Activated T-cell treated with anti-CD3 and anti-CD28 coated beads for 4 hours (primary cell): Measurements from ENCODE around the gene NNAT.
"Not testable (repeated sequence)": the region's sequence is repeated elsewhere in the genome, so short reads cannot be mapped to it uniquely, and the experiment has no call there.

ENCODE experiments used
- DNase-seq: peaks from one replicate; pipeline ENCODE4 v3.0.0-alpha.2; 2020

NNAT gene

DNA sequence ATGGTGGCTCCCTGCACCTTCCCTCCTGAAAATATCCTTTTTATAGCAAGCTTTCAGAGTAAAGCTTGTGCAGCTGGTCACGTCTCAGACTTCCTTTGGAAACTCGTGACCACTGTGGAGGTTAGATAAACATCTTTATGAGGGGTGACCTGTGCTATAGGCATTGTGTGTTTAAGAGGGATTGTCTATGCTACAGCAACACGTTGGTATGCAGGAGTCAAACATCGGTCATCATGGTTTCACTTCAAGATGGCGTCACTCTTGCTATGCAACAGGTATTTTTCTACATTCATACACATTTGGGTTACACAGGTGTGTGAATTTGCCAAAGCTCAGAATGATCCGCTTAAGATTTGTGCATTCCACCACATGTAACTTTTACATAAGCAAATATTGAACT lies 21.2 kb downstream of the NNAT start:
- no peak for DNase-seq

DNA sequence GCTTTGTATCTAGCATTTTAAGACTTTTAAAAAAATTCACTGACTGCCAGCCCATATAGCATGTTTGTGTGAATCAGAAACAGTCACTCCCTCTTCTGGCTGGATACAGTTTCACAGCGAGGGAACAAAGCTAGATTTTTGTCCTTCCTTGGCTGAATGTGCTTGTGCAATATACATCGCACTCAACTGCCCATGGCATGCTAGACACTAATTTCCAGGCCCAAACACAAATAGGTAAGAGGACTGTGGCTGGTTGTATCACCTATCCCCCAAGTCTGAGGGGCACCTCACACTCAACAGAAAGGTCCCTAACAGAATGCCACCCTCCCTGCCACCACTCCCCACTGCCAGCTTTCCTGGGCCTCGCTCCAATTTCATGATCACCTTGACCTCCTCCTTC lies 22.8 kb downstream of the NNAT start:
- no peak for DNase-seq

DNA sequence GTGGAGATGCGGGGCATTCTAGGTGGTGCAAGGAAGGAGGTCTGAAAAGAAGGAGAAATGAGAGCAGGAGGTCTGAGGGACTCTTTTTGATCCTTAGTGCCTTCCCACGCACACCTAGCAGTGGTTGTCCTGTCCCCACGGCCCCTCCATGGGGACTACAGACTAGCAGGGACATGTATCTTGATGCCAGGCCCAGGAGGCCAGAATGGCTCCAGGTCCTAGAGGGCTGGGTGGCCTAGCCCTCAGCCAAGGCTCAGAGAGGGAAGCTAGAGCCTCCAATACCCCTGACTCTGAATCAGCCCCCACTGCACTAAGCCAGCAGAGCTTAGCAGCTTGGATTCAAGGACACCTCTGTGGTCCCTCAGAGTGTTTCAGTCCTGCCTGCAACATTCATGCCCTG lies 23.3 kb downstream of the NNAT start:
- no peak for DNase-seq

DNA sequence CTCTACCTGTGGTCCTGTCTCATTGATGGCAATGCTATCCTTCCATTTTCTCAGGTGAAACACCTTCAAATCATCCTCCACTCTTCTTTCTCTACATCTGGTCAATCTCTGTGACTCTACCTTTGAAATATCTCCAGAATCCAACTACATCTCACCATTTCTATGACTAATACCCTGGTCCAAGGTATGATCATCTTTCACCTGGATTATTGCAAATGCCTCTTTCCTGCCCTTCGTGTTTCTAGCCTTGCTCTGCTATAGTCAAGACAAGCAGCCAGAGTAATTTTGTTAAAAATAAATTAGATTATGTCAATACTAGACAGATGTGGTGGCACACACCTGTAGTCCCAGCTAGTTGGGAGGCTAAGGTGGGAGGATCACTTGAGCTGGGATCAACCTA lies 24.5 kb downstream of the NNAT start:
- no peak for DNase-seq

DNA sequence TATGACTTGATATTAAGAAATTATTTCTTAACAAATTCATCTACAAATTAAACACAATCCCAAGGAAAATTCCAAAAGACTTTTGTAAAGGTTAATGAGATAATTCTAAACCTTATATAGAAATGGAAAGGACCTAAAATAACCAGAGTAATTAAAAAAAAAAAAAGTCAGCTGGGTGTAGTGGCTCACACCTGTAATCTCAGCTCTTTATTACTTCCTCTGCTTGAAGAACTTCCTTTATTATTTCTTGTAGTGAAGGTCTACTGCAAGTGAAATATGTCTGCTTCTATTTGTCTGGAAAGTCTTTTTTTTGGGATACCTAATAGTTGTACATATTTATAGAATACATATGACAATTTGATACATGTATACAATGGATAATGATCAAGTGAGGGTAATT lies 26.9 kb downstream of the NNAT start:
- DNase-seq: no peak

DNA sequence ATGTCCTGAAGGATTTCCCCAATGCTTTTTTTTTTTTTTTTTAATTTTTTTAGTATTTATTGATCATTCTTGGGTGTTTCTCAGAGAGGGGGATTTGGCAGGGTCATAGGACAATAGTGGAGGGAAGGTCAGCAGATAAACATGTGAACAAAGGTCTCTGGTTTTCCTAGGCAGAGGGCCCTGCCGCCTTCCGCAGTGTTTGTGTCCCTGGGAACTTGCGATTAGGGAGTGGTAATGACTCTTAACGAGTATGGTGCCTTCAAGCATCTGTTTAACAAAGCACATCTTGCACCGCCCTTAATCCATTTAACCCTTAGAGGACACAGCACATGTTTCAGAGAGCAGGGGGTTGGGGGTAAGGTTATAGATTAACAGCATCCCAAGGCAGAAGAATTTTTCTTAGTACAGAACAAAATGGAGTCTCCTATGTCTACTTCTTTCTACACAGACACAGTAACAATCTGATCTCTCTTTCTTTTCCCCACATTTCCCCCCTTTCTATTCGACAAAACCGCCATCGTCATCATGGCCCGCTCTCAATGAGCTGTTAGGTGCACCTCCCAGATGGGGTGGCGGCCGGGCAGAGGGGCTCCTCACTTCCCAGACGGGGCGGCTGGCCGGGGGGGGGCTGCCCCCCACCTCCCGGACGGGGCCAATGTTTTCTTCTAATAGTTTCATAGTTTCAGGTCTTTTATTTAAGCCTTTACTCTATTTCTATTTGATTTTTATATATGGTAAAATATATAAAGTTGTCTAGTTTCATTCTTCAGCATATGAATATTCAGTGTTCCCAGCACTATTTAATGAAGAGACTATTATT lies 29.3 kb downstream of the NNAT start:
- not testable (repeated sequence) for DNase-seq

DNA sequence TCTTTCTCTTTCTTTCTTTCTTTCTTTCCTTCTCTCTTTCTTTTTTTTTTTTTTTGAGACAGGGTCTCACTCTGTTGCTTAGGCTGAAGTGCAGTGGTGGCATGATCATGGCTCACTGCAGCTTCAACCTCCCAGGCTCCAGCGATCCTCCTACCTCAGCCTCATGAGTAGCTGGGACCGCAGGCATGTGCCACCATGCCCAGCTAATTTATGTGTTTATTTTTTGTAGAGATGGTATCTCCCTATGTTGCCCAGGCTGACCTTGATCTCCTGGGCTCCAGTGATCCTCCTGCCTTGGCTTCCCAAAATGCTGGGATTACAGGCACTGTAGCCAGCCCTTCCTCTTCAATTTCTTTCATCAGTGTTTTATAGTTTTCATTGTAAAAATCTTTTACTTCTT lies 30.6 kb downstream of the NNAT start:
- not testable (repeated sequence) for DNase-seq

DNA sequence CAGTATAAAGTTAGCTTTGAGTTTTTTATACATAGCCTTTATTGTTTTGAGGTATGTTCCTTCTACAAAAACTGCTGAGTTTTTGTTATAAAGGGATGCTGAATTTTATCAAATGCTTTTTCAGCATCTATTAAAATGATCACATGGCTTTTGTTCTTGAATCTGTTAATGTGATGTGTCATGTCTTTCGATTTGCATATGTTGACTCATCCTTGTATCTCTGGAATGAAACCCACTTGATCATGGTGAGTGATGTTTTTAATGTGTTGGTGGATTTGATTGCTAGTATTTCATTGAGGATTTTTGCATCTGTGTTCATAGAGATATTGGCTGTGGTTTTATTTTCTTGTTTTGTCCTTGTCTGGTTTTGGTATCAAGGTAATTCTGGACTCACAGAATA lies 31.4 kb downstream of the NNAT start:
- DNase-seq: no peak

DNA sequence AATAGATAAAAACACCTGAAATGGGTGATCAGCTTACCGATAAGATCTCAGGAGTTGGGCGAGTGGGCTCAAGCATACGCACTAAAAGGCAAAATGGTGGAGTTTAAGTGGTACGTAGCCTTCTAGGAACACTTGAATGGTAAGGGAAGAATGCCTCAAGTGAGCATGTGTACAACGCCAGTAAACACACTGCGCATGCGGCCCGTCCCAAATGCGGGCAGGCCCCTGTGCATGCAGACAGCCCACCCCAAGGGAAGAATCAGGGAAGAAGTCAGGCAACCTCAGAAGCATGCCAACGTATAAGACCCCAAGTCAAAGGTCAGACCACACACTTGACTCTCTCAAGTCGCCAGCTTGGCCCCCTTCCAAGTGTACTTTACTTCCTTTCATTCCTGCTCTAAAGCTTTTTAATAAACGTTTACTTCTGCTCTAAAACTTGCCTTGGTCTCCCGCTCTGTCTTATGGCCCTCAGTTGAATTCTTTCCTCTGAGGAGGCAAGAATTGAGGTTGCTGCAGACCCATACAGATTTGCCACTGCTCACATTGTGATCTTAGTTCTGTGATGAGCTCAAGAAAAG lies 33.8 kb downstream of the NNAT start:
- not testable (repeated sequence) for DNase-seq

DNA sequence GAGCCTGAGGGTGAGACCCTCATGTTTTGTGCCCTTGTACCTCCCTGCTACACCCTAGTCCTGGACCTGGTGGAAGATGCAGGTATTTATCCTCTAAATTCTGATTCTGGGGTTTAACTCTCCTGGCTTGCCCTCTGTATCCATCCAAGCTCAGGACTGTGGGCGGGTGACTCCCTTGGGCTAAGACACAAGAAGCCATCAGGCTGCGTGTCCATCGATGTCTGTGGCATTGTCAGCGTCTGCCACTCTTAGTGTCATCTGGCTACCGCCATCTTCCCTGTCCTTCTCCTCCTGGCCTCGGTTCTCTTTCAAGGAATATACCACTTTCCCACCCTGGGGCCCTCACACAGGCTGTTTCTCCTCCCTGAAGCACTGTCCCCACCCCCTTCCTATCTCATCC lies 35.5 kb downstream of the NNAT start:
- DNase-seq: no peak

DNA sequence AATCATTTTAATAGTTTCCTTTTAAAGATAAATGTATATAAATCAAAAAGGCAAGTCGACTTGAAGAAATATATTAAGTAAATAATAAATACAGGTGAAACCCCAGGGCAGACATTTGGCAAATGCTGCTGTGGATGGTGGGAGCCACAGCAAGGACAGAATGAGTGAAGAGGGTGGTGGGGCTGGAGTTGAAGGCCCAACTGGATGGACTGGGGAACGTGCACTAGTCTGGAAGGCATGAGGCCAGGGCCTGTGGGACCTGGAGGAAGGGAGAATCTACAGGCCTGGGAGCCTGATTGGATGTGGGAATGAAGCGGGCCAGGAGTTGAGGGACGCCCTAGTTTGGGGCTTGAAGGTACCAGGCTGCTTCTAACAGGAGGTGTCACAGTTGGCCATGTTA lies 37.3 kb downstream of the NNAT start:
- DNase-seq: no peak

DNA sequence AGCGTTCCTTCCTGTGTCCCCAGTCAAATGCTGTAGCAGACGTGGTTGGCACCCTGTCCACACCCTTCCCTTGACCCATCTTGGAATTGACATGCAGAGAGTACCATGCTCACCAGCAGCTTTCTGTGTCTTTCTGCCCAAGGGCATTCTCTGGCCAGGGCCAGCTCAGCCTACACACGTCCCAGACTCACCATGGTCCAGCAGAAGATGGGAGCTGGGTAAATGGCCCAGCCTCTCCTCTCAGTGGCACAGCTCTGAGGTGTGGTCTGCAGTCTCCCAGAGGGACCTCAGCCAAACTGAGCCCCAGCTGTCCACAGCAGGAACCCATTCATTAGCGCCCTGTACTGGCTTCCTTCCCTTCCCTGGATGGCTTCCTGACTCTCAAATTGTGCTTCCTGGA lies 37.7 kb downstream of the NNAT start:
- DNase-seq: no peak

DNA sequence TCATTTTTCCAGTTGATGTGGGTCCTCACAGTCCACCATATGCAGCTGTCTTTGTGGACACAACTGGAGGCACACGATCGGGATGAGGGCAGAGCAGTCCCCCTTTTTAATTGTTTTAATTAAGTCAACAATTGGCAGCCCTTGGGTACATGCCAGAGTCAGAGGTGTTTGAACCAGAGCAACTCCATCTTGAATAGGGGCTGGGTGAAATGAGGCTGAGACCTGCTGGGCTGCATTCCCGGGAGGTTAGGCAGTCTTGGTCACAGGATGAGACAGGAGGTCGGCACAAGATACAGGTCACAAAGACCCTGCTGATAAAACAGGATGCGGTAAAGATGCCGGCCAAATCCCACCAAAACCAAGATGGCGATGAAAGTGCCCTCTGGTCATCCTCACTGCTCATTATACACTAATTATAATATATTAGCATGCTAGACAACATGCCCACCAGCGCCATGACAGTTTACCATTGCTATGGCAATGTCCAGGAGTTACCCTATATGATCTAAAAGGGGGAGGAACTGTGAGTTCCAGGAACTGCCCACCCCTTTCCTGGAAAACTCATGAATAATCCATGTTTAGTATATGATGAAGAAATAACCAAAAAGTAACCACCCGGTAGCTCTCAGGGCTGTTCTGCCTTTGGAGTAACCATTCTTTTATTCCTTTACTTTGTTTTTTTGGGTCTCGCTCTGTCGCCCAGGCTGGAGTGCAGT lies 38.4 kb downstream of the NNAT start:
- DNase-seq: no peak

DNA sequence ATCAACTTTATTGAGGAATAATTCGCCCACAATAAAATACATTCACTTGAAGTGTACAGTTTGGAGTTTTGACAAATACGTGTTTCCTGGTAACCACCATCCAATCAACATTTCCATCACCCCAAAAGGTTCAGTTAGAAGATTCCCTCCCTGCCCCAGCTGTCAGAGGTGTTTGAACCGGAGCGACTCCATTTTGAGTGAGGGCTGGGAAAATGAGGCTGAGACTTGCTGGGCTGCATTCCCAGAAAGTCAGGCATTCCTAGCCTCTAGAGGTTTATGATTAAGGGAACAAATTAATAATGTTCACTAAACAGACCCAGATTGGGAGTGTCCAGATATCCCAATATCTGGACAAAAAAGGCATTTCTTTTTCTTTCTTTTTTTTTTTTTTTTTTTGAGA lies 39.6 kb downstream of the NNAT start:
- no peak for DNase-seq

DNA sequence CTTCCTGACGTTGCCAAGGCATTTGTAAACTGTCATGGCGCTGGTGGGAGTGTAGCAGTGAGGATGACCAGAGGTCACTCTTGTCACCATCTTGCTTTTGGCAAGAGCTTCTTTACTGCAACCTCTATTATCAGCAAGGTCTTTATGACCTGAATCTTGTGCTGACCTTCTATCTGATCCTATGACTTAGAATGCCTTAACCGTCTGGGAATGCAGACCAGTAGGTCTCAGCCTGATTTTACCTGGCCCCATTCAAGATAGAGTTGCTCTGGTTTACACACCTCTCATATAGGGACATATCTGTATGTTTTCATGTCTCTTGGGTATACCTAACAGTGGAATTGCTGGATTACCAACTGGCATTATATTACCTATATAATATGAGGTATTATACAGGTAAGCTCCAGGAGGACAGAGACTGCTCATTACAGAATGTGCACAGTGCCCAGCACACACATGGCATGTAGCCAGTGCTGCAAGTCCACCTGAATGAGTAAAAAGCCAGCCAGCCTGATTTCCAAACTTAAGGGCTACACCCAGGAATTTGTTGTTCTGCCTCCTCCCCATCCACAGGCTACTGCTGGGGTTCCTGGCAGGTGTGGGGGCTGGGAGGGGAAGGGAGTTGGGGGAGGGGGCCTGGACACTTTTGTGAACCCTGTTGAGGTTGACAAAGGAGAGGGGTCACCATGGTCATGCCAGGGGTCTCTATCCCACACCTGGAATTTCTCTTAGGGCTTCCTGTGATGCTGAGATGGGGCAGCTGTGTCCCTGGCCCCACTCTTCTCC lies 41.8 kb downstream of the NNAT start:
- no peak for DNase-seq

DNA sequence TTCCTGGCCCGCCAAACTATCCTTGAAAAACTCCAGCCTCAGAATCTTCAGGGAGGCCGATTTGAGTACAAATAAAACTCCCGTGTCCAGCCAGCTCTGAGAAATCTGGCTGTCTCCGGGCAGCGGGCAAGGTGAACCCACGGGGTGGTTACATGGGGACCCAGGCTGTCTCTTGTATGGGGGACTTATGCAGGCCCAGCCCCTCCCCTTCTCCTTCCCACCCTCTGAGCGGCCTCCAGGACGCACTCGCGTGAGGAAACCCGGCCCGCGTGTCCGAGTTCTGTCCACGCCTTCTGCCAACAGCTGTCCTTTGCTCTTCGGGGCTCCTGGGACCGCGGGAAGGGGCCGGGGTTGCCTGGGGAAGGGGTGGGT lies 43.0 kb downstream of the NNAT start:
- DNase-seq: no peak

DNA sequence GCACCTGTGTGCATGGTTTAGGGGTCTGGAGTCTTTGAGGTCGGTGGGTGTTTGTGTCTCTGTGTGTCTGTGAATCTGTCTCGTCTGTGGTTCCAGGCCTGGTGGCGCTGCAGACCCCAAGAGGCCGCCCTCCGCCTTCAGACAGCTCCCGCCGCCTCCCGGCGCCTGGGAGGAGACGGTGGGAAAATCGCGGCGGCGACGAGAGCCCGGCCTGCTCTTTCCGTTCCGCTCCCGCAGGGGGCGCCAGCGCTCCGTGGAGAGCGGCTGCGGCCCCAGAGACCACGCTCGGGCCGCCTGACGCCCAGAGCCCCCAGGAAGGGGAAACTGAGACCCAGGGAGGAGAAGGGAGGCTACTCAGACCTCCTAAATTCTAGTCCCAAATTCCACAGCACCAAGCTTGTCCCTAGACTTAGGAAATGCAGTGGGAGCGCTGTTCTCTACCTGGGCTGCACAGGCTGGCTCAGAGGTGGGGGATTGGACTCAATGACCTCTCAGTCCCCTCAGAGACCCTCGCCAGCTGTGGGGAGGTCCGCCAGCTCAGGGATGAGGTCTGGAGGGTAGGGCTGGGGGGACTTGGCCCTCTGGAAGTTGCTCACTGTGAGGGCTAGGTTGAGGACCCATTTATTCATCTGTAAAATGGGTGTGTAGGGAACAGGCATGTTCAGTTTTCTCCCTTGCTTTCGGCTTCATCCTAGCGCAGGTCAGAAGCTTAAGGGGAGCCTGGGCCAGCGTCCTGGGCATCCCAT lies 43.5 kb downstream of the NNAT start:
- DNase-seq: no peak

DNA sequence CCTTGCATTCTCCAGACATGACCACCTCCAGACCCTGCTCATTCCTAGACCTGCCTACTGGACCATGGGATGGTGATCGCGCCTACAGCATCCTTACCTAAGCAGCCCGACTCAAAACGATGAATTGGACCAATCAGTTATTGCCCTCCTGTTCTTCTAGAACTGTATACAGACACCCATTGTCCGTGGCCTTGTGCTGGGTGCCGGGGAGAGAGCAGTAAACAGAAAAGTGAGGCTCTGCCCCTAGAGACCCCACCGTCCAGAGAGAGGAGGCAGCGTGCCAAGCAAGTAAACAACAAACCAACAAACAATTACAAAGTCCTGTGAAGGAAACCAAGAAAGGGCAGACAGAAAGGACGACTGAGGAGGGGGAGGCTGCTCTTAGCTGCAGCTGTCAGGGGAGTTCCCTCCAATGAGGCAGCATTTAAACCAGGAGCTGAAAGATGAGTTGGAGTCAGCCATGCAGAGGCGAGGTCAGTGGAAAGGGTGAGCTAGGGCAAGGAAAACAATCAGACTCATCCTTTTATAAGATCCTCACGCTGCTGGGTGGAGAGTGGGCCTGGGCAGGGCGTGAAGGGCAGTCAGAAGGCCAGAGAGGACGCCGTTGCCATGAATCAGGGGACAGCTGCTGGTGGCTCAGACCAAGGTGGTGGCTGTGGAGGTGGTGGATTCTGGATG lies 44.2 kb downstream of the NNAT start:
- DNase-seq: no peak

DNA sequence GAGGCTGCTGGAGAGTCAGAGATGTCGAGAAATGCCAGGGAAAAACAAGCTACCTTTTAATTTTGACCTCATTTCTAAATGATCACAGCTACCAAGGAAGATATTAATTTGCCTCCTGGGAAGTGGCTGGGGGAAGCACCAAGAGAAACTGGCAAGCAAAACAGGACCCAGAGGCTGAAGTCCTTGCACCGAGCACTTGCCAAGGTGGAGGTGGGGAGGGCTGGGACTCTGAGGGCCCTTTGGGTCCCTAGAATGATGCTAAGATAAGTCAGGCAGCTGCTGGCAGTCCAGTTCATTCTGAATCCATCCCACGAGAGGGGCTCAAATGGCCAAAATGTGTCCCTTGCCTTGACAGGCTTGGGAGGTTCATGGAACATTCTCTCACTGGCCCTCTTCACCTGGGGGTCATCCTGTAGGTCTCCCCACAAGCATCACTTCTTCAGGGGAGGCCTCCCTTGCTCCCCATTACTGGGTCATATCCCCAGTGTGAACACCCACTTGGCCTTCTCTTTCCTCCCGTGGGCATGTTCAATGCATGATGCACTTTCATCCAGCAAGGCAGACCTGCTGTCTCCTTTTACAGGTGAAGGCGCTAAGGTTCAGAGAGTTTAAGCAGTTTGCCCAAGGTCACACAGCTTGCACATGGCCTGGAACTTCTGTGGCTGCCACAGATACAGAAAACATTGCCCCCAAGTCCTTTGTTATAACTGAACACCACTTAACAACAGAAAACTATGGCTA lies 45.7 kb downstream of the NNAT start:
- no peak for DNase-seq

DNA sequence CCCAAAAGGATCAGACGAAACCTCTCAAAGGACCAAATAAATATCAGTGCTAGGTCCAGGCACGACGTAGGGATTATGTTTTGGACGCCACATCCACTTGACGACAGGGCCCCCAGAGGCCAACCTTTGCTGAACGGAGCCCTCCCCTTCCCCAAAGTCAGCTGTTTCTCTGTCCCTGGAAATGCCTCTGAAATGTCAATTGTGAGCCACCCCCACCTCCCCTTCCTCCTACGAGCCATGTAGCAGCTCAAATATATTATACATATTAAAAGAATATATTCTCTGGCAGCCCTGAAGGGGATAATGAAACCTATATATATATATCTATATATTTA lies 46.2 kb downstream of the NNAT start:
- no peak for DNase-seq
